PFSK-1 (cell line): ENCODE results near the gene HID1.

Experiments used
- FOXP2 ChIP-seq: optimal IDR thresholded peaks from 2 replicates; pipeline ENCODE3; 2011; ENCODE audit warnings: borderline replicate concordance, control low read depth, inconsistent platforms; ENCODE audit not compliant: insufficient read depth; ENCODE audit errors: extremely low read length, extremely low read depth
- POLR2AphosphoS5 ChIP-seq: IDR thresholded peaks from 2 replicates; pipeline ENCODE4 v1.6.1; 2012; ENCODE audit warnings: low read depth, mild to moderate bottlenecking, control low read depth, low read length, moderate library complexity
- REST ChIP-seq, 2 experiments: IDR thresholded peaks; 2 replicates each; pipeline versions ENCODE4 v1.6.1 to v1.8.0; 2011 to 2012; ENCODE audit warnings: low read depth in 2 of 2, low read length in 2 of 2, control low read depth in 1 of 2, inconsistent platforms in 1 of 2, mild to moderate bottlenecking in 1 of 2, moderate library complexity in 1 of 2; ENCODE audit not compliant: insufficient read depth in 1 of 2
- SIN3A ChIP-seq: IDR thresholded peaks from 2 replicates; pipeline ENCODE4 v1.6.1; 2012; ENCODE audit warnings: mild to moderate bottlenecking, low read length, moderate library complexity, borderline replicate concordance; ENCODE audit not compliant: insufficient read depth
- TAF1 ChIP-seq: IDR thresholded peaks from 2 replicates; pipeline ENCODE4 v1.6.1; 2012; ENCODE audit warnings: low read length, control low read depth, borderline replicate concordance; ENCODE audit not compliant: insufficient read depth

Gene HID1

GRCh38 chr17:74964246-74964761 is 8.3 kb downstream of the HID1 start:
- TF ChIP-seq REST (IDR thresholded peaks at IDR 0.05; ENCODE audit: insufficient read depth in 1 of 2, low read depth in 2 of 2, low read length in 2 of 2) (no peak), POLR2AphosphoS5 (no peak), FOXP2 (no peak)

GRCh38 chr17:74963656-74964055 is 8.9 kb downstream of the HID1 start:
- TF ChIP-seq REST (IDR thresholded peaks at IDR 0.05; ENCODE audit: insufficient read depth in 1 of 2, low read depth in 2 of 2, low read length in 2 of 2) (no peak), TAF1 (no peak), SIN3A (no peak), POLR2AphosphoS5 (no peak), FOXP2 (no peak)

GRCh38 chr17:74962622-74963394 is 9.8 kb downstream of the HID1 start:
- TF ChIP-seq TAF1 (no peak), FOXP2 (no peak), SIN3A (no peak), REST (IDR thresholded peaks at IDR 0.05; ENCODE audit: insufficient read depth in 1 of 2, low read depth in 2 of 2, low read length in 2 of 2) (no peak), POLR2AphosphoS5 (no peak)

GRCh38 chr17:74961657-74962350 is 10.8 kb downstream of the HID1 start:
- no peak for TF ChIP-seq SIN3A
- no peak for TF ChIP-seq REST (IDR thresholded peaks at IDR 0.05; ENCODE audit: insufficient read depth in 1 of 2, low read depth in 2 of 2, low read length in 2 of 2)
- TF ChIP-seq TAF1, result no peak
- no peak for TF ChIP-seq FOXP2
- no peak for TF ChIP-seq POLR2AphosphoS5
